GM19455 (cell line): ENCODE data around the gene SPACA7.
"Not testable (repeated sequence)": the region's sequence is repeated elsewhere in the genome, so short reads cannot be mapped to it uniquely, and the experiment has no call there.

ENCODE experiments used
- ATAC-seq: cut with Tn5 transposase; IDR thresholded peaks from one replicate; pipeline ENCODE4 v1.9.1; 2021; ENCODE audit not compliant: unreplicated experiment

SPACA7 gene

GRCh38 chr13:112416647-112417046 is 40.5 kb downstream of the SPACA7 start:
- ATAC-seq = no peak

- ATAC-seq = no peak
These were observed 40.9 kb downstream of the SPACA7 start for GRCh38 chr13:112417079-112417478.

GRCh38 chr13:112424098-112424497 is 47.9 kb downstream of the SPACA7 start:
- no peak for ATAC-seq

GRCh38 chr13:112428704-112429103 is 52.5 kb downstream of the SPACA7 start:
- no peak for ATAC-seq

GRCh38 chr13:112431734-112432133 is 55.6 kb downstream of the SPACA7 start:
- no peak for ATAC-seq

- ATAC-seq = not testable (repeated sequence)
These were observed 56.6 kb downstream of the SPACA7 start for GRCh38 chr13:112432734-112433133.

- ATAC-seq = not testable (repeated sequence)
These were observed 57.4 kb downstream of the SPACA7 start for GRCh38 chr13:112433517-112433916.

- ATAC-seq = no peak
These were observed 57.9 kb downstream of the SPACA7 start for GRCh38 chr13:112434032-112434431.

- no peak for ATAC-seq
These were observed 58.9 kb downstream of the SPACA7 start for GRCh38 chr13:112434937-112435523.

- ATAC-seq = no peak
These were observed 59.8 kb downstream of the SPACA7 start for GRCh38 chr13:112435973-112436372.

- no peak for ATAC-seq
These were observed 61.9 kb downstream of the SPACA7 start for GRCh38 chr13:112438094-112438493.

GRCh38 chr13:112438515-112438914 is 62.4 kb downstream of the SPACA7 start:
- no peak for ATAC-seq

GRCh38 chr13:112441226-112441625 is 65.1 kb downstream of the SPACA7 start:
- ATAC-seq = no peak

GRCh38 chr13:112441779-112442310 is 65.7 kb downstream of the SPACA7 start:
- no peak for ATAC-seq

GRCh38 chr13:112442483-112443090 is 66.4 kb downstream of the SPACA7 start:
- no peak for ATAC-seq

- no peak for ATAC-seq
These were observed 67.2 kb downstream of the SPACA7 start for GRCh38 chr13:112443191-112443994.

GRCh38 chr13:112443995-112444311 is 67.8 kb downstream of the SPACA7 start:
- ATAC-seq = peak; percentile 80

- no peak for ATAC-seq
These were observed 68.6 kb downstream of the SPACA7 start for GRCh38 chr13:112444416-112445399.

- no peak for ATAC-seq
These were observed 69.5 kb downstream of the SPACA7 start for GRCh38 chr13:112445411-112446271.

GRCh38 chr13:112446347-112446861 is 70.2 kb downstream of the SPACA7 start:
- no peak for ATAC-seq
